Right atrium auricular region (tissue), 2 donors: ENCODE results near the gene ARHGAP44. TPM values are rescaled to one million over a fixed set of nuclear protein-coding genes. Genes with fewer than 3 reads are reported as not detected.

Experiments
- DNase-seq: peaks from one replicate; pipeline ENCODE4 v3.0.0-alpha.2; 2019; ENCODE audit warnings: low spot score
- H3K27ac ChIP-seq, 2 donors: fragments of 200-600 bp; sonication (generic); 1 replicate in 1 of 2; 2 replicates in 1 of 2; pipeline ENCODE4 v1.5.1; 2016 to 2019
- H3K27me3 ChIP-seq, 2 donors: fragments of 200-600 bp; sonication (generic); one replicate each; pipeline versions ENCODE4 v1.5.1 to v1.6.0; 2017 to 2019
- H3K36me3 ChIP-seq: fragments of 200-600 bp; sonication (generic); one replicate; pipeline ENCODE4 v1.5.1; 2016
- H3K4me1 ChIP-seq, 2 donors: fragments of 200-600 bp; sonication (generic); one replicate each; pipeline versions ENCODE4 v1.5.1 to v1.6.0; 2017 to 2019
- H3K4me3 ChIP-seq, 2 donors: fragments of 200-600 bp; sonication (generic); 1 replicate in 1 of 2; 2 replicates in 1 of 2; pipeline ENCODE4 v1.5.1; 2017 to 2019; ENCODE audit warnings: mild to moderate bottlenecking in 1 of 2, moderate library complexity in 1 of 2
- H3K9me3 ChIP-seq, 2 donors: fragments of 200-600 bp; sonication (generic); one replicate each; pipeline ENCODE4 v1.5.1; 2019
- total RNA-seq, 2 donors: library from RNA; depleted of rRNA; stranded (reverse); fragments of >200 nt; gene quantifications; one replicate each; pipeline ENCODE4 v1.1.0, GENCODE V29; 2016
- TF ChIP-seq, protein P1 (sequence below), 2 donors: fragments of 200-600 bp; sonication (generic); IDR thresholded peaks; one replicate each; pipeline ENCODE4 v1.5.1; 2019; ENCODE audit warnings: antibody characterized with exemption in 2 of 2

Gene ARHGAP44
- total RNA-seq, 2 donors from 2014 or later = 7.8 to 12.2 TPM

DNA sequence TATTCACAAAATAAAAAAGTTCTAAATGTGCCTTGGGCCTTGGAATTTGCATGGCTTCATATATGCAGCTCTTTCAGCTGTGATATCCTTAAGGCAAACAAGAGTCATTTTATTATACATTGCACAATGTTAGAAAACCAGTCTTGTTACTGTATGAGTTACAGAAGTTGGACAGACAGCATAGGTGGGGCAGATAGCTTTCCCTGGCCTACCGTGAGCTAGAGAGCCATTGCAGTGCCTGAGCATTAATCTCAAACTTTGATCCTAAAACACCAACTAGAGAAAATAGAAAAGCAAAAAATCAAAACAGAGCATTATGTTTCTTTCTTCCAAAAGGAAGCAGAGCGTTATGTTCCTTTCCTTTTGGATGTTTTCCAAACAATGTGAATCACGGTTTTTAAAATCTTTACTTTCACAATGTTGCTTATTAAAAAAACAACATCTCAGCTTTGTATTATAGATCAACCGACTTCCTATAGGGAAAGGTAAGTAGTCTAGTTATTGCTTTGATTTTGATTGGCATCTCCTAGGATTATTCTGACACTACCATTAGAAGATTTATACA is 32.2 kb downstream of the ARHGAP44 start:
- TF ChIP-seq, protein P1, sequence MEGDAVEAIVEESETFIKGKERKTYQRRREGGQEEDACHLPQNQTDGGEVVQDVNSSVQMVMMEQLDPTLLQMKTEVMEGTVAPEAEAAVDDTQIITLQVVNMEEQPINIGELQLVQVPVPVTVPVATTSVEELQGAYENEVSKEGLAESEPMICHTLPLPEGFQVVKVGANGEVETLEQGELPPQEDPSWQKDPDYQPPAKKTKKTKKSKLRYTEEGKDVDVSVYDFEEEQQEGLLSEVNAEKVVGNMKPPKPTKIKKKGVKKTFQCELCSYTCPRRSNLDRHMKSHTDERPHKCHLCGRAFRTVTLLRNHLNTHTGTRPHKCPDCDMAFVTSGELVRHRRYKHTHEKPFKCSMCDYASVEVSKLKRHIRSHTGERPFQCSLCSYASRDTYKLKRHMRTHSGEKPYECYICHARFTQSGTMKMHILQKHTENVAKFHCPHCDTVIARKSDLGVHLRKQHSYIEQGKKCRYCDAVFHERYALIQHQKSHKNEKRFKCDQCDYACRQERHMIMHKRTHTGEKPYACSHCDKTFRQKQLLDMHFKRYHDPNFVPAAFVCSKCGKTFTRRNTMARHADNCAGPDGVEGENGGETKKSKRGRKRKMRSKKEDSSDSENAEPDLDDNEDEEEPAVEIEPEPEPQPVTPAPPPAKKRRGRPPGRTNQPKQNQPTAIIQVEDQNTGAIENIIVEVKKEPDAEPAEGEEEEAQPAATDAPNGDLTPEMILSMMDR (IDR thresholded peaks at IDR 0.05) = no peak
- H3K4me1 ChIP-seq = no peaks in the 10 kb centered on the region
- no peaks in the 10 kb centered on the region for H3K27me3 ChIP-seq
- no peaks in the 10 kb centered on the region for H3K9me3 ChIP-seq
- H3K36me3 ChIP-seq = no peaks in the 10 kb centered on the region
- H3K4me3 ChIP-seq = no peak overlapping the region
- DNase-seq = no peak
- no peak overlapping the region for H3K27ac ChIP-seq

DNA sequence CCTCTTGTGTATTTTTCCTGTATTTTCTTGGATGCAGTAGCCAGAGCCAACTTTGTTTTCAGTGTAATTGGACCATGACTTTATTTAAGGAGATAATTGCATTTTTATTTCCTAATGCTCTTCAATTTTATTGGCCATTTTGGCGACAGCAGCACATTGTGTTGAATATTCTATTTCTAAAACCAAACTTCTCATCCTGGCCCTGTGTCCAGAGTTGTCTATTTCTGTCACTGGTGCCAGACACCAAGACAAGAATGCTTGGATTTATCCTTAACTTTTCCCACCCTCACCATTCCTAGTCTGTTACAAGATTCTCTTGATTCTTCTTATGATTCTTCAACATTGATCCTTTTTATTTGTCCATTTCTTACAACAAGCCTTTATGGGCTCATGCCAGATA is 37.1 kb downstream of the ARHGAP44 start:
- Histone ChIP-seq H3K4me1 (no peaks in the 10 kb centered on the region), H3K36me3 (no peaks in the 10 kb centered on the region)
- TF ChIP-seq, protein P1 (IDR thresholded peaks at IDR 0.05) = no peak

GRCh38 chr17:12830777-12831247 is 41.5 kb downstream of the ARHGAP44 start:
- H3K27ac ChIP-seq = no peak overlapping the region

More for the DNA sequence above, 37.1 kb downstream of the ARHGAP44 start:
- Histone ChIP-seq H3K9me3 (peaks cover 0 to 2% of the 10 kb centered on the region in 2 donors), H3K4me3 (no peak overlapping the region), H3K27ac (no peak overlapping the region), H3K27me3 (no peaks in the 10 kb centered on the region)
- no peak for DNase-seq

DNA sequence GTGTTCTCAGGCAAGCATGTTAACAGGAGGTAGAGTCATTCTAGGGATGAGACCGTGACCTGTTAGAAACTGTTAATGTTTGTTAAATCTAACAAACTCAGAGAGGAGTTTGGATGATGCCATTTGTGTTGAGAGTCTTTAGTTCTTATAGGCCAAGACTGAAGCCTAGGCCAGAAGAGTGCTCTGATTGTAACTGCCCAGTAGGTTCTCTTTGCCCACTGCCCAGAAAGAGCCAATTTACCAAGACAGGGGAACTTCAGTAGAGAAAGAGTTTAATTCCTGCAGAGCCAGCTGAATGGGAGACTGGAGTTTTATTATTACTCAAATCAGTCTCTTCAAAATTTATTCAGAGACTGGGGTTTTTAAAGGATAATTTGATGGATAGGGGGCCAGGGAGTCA is 42.5 kb downstream of the ARHGAP44 start:
- TF ChIP-seq, protein P1 (IDR thresholded peaks at IDR 0.05) = no peak
- Histone ChIP-seq H3K9me3 (peaks cover 4 to 10% of the 10 kb centered on the region in 2 donors), H3K27ac (no peak overlapping the region), H3K27me3 (no peaks in the 10 kb centered on the region), H3K4me3 (no peak overlapping the region), H3K36me3 (no peaks in the 10 kb centered on the region), H3K4me1 (no peaks in the 10 kb centered on the region)
- no peak for DNase-seq

More at GRCh38 chr17:12830777-12831247, 41.5 kb downstream of the ARHGAP44 start:
- Histone ChIP-seq H3K36me3 (no peaks in the 10 kb centered on the region), H3K9me3 (peaks cover 4 to 10% of the 10 kb centered on the region in 2 donors), H3K4me3 (no peak overlapping the region), H3K4me1 (no peaks in the 10 kb centered on the region), H3K27me3 (no peaks in the 10 kb centered on the region)
- DNase-seq = no peak
- TF ChIP-seq, protein P1 (IDR thresholded peaks at IDR 0.05) = no peak

DNA sequence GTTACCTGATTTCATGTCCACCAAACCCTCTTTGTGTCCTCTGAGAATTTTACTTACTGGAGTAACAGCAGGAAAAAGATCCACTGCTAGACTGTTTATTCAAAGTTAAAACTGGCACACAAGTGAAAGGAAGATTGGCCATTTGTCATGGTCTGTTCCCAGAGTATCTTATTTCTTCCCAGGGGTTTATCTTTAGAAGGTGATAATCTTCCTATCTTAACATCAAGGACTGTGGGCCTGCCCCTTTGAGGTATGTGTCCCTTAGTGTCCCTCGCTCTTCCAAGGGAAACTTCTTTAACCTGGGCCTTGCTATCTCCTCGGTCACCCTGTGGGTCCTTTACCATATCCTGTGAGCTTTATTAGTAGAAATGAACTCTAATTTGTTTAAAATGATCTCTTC is 49.7 kb downstream of the ARHGAP44 start:
- no peak overlapping the region for H3K27ac ChIP-seq

More for the DNA sequence above, 49.7 kb downstream of the ARHGAP44 start:
- Histone ChIP-seq H3K4me3 (no peak overlapping the region), H3K4me1 (no peaks in the 10 kb centered on the region), H3K27me3 (no peaks in the 10 kb centered on the region), H3K36me3 (no peaks in the 10 kb centered on the region), H3K9me3 (no peaks in the 10 kb centered on the region)
- TF ChIP-seq, protein P1 (IDR thresholded peaks at IDR 0.05) = no peak
- no peak for DNase-seq
